ENCODE results near the gene ZNF277. TPM values are rescaled to one million over a fixed set of nuclear protein-coding genes. Genes with fewer than 3 reads are reported as not detected.

ZNF277 gene
- total RNA-seq, 2 donors from 2014 or later: 15.9 to 29.8 TPM

DNA sequence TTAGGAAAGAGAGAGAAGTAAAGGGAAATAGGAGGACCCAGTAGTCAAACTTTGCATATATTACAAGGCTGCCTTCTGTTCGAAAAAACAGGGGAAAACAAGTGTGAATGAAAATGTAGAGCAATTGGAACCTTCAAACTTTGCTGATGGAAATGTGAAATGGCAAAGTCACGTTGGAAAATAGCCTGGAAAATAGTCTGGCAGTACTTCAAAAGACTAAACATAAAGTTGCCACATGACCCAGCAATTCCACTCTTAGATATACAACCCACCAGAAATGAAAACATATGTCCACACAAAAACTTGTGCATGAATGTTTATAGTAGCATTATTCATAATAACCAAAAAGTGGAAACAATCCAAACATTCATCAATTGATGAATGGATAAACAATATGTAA, 165.2 kb downstream of the ZNF277 start:
- no peak overlapping the region for H3K27ac ChIP-seq
- no peak for DNase-seq (ENCODE audit: low spot score)
- H3K9me3 ChIP-seq: no peaks in the 10 kb centered on the region
- TF ChIP-seq, protein P1, sequence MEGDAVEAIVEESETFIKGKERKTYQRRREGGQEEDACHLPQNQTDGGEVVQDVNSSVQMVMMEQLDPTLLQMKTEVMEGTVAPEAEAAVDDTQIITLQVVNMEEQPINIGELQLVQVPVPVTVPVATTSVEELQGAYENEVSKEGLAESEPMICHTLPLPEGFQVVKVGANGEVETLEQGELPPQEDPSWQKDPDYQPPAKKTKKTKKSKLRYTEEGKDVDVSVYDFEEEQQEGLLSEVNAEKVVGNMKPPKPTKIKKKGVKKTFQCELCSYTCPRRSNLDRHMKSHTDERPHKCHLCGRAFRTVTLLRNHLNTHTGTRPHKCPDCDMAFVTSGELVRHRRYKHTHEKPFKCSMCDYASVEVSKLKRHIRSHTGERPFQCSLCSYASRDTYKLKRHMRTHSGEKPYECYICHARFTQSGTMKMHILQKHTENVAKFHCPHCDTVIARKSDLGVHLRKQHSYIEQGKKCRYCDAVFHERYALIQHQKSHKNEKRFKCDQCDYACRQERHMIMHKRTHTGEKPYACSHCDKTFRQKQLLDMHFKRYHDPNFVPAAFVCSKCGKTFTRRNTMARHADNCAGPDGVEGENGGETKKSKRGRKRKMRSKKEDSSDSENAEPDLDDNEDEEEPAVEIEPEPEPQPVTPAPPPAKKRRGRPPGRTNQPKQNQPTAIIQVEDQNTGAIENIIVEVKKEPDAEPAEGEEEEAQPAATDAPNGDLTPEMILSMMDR (IDR thresholded peaks at IDR 0.05): no peak
- H3K36me3 ChIP-seq: no peaks in the 10 kb centered on the region
- no peaks in the 10 kb centered on the region for H3K4me1 ChIP-seq
- no peak overlapping the region for H3K4me3 ChIP-seq
- no peaks in the 10 kb centered on the region for H3K27me3 ChIP-seq

DNA sequence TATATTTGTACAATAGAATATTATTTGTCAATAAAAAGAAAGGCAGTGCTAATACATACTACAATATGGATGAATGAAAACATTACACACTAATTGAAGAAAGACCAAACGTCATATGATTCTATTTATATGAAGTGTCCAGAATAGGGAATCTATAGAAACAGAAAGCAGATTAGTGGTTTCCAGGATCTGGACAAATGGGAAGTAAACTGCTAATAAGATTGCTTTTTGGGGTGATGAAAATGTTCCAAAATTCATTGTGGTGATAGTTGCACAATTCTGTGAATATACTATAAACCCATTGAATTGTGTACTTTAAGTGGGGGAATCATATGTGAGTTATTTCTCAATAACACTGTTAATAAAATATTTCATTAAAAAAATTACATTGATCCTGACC, 165.6 kb downstream of the ZNF277 start:
- TF ChIP-seq, protein P1 (IDR thresholded peaks at IDR 0.05): no peak
- Histone ChIP-seq H3K4me1 (no peaks in the 10 kb centered on the region), H3K36me3 (no peaks in the 10 kb centered on the region), H3K27me3 (no peaks in the 10 kb centered on the region), H3K9me3 (no peaks in the 10 kb centered on the region), H3K27ac (no peak overlapping the region), H3K4me3 (no peak overlapping the region)
- DNase-seq (ENCODE audit: low spot score): no peak

DNA sequence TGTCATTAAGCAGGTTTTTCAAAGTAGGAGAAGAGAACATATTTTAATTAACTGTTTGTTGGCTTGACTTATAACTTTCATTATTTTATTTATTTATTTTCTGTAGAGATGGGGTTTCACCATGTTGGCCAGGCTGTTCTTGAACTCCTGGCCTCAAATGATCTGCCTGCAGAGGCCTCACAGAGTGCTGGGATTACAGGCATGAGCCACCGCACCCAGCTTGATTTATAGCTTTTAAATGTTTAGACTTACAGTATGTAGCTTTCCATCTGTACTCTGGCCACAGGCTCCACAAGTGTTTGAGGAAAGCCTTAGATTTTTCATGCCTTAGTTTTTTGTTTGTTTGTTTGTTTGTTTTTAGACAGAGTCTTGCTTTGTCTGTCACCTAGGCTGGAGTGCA, 171.1 kb downstream of the ZNF277 start:
- H3K27me3 ChIP-seq: no peaks in the 10 kb centered on the region
- TF ChIP-seq, protein P1 (IDR thresholded peaks at IDR 0.05): no peak
- no peak for DNase-seq (ENCODE audit: low spot score)
- no peak overlapping the region for H3K27ac ChIP-seq
- H3K4me3 ChIP-seq: no peak overlapping the region
- H3K9me3 ChIP-seq: no peaks in the 10 kb centered on the region
- H3K36me3 ChIP-seq: no peaks in the 10 kb centered on the region
- no peaks in the 10 kb centered on the region for H3K4me1 ChIP-seq

DNA sequence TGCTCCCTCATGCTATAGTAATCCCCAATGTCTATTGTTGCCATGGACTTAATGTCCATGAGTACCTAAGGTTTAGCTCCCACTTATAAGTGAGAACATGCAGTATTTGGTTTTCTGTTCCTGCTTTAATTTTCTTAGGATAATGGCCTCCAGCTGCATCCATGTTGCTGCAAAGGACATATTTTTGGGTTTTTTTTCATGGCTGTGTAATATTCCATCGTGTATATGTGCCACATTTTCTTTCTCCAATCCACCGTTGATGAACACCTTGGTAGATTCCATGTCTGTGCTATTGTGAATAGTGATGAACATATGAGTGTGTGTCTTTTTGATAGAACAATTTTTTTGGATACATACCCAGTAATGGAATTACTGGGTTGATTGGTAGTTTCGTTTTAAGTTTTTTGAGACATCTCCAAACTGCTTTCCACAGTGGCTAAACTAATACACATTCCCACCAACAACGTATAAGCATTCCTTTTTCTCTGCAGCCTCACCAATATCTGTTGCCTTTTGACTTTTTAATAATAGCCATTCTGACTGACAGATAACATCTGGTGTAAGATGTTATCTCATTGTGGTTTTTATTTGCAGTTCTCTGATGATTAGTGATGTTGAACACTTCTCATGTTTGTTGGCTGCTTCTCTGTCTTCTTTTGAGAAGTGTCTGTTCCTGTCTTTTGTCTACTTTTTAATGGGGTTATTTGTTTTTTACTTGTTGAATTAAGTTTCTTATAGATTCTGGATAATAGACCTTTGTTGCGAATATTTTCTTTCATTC, 175.0 kb downstream of the ZNF277 start:
- H3K36me3 ChIP-seq: no peaks in the 10 kb centered on the region
- TF ChIP-seq, protein P1 (IDR thresholded peaks at IDR 0.05): no peak

DNA sequence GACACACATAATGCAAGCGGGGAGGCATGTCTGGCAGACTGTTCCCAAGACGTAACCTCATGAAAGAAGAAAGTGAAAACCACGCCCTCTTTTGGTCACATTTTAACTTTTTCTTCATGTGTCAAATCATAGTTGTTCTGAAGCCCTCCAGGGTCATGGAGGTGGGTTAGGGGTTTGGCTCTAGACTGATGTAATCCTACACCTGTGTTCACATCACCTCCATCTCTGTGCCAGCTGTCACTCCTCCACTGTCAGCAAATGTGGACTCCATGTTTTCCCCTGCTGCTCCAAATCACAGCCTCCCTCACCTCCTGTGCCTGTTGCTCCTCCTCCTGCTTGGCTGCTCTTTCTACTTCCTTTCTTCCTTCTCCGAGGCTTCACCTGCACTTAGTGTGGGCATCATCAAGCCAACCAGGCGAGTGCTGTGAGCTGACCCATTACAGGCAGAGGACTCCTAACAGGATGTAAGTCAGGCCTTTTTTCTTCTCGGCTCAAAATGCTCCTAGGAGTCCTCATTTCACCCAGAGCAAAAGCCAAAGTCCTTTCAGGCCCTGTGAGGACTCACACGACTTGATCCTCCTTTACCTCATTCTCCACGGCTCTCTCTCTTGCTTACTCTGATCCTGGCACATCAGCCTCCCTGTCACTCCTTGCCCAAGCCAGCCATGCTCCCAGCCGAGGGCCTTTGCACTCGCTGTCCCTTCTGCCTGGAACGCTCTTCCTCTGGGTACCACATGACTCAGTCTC, 177.3 kb downstream of the ZNF277 start:
- TF ChIP-seq, protein P1 (IDR thresholded peaks at IDR 0.05): peak in 1 of 2 donors; percentile 14

More for the DNA sequence above, 175.0 kb downstream of the ZNF277 start:
- H3K4me3 ChIP-seq: no peak overlapping the region
- H3K4me1 ChIP-seq: no peaks in the 10 kb centered on the region
- H3K27me3 ChIP-seq: no peaks in the 10 kb centered on the region
- no peaks in the 10 kb centered on the region for H3K9me3 ChIP-seq
- no peak for DNase-seq (ENCODE audit: low spot score)
- H3K27ac ChIP-seq: no peak overlapping the region

More for the DNA sequence above, 177.3 kb downstream of the ZNF277 start:
- Histone ChIP-seq H3K36me3 (no peaks in the 10 kb centered on the region), H3K27me3 (no peaks in the 10 kb centered on the region), H3K4me1 (no peaks in the 10 kb centered on the region), H3K27ac (no peak overlapping the region), H3K4me3 (no peak overlapping the region), H3K9me3 (no peaks in the 10 kb centered on the region)
- DNase-seq (ENCODE audit: low spot score): no peak

Data from right atrium auricular region (tissue), 2 donors.